Erythroblast (primary cell): ENCODE results near the gene TSN.
"Not testable (repeated sequence)": the region's sequence is repeated elsewhere in the genome, so short reads cannot be mapped to it uniquely, and the experiment has no call there.

Experiments used
- DNase-seq, 2 experiments: peaks; one replicate each; lab custom pipeline; 2025; lab: John Stamatoyannopoulos, UW
- GATA1 ChIP-seq: IDR thresholded peaks from 2 replicates; pipeline ENCODE4 v1.6.1; 2011; ENCODE audit warnings: low read depth, mild to moderate bottlenecking, control low read depth, low read length, moderate library complexity
- POLR2A ChIP-seq: IDR thresholded peaks from 2 replicates; pipeline ENCODE4 v1.6.1; 2011; ENCODE audit warnings: mild to moderate bottlenecking, low read length

TSN gene

DNA sequence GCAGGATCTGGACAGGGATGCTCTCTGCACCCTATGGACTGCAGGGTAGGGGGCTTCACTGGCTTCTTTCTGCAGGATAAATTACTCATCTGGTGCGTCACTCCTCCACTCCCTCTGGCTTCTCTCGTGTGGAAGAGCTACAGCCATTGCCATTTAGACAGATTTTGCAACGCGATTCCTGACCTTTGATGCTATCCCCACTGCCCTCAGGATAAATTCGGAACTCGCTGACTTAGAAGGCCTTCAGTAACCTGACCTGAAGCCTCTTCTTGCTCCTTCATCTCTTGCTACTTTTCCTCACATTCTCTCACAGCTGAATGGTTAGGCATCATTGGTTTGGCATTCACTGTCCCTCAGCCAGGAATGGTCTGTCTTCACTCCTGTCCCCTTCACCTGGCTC, 24.1 kb upstream of the TSN start:
- TF ChIP-seq GATA1 (no peak), POLR2A (no peak)
- no peak for DNase-seq

DNA sequence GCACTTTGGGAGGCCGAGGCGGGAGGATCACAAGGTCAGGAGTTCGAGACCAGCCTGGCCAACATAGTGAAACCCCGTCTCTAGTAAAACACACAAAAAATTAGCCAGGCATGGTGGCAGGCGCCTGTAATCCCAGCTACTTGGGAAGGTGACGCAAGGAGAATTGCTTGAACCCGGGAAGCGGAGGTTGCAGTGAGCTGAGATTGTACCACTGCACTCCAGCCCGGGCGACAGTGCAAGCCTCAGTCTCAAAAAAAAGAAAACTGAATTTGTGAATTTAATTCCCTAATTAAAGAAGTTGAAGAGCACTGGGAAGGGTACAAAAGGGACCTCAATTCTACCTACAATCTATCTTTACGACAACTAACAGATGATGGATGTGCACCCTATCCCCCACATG, 20.9 kb upstream of the TSN start:
- DNase-seq = not testable (repeated sequence)

DNA sequence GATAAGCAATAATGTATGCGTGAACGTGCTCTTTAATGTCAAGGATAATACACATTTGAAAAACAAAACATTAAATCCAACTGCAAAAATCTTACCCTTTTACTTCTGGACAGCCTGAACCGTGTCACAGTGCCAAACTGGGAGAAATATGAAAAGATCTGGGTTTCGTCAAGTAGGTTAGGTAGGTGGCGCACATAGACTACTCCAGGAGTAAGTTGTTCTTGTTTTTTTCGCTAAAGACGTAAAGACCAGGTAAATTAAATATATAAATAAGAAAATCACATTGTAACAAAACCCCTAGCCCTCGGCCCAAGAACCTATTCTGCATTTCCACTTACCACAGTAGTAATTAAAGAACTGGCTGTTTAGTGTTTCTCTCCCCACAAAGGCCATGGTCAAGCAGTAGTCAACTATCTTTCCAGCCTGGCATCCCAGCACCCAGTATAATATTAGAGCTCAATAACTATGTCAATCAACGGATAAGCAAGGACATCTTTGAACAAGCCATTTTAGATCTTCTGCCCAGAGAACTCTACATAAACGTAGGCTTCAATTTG, 19.9 kb upstream of the TSN start:
- TF ChIP-seq POLR2A (no peak), GATA1 (no peak)
- DNase-seq = peak; percentile 36 to 55

DNA sequence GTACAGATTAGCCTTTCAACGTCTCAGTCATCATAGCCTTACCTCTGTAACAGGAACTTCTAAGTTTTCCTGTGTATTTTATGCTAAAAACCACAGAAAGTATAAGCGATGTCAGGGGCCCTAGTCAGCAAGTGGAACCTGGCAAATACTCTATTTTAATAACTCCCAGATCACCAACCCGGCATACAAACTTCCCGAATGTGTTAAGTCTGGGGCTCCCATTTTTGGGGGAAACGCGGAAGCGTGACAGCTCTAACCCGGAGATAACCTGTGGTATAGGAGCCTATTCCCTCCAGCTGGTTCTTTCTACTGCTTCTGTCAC, 19.4 kb upstream of the TSN start:
- DNase-seq = peak in 1 of 2 experiments; percentile 55
- TF ChIP-seq GATA1 (no peak), POLR2A (no peak)

DNA sequence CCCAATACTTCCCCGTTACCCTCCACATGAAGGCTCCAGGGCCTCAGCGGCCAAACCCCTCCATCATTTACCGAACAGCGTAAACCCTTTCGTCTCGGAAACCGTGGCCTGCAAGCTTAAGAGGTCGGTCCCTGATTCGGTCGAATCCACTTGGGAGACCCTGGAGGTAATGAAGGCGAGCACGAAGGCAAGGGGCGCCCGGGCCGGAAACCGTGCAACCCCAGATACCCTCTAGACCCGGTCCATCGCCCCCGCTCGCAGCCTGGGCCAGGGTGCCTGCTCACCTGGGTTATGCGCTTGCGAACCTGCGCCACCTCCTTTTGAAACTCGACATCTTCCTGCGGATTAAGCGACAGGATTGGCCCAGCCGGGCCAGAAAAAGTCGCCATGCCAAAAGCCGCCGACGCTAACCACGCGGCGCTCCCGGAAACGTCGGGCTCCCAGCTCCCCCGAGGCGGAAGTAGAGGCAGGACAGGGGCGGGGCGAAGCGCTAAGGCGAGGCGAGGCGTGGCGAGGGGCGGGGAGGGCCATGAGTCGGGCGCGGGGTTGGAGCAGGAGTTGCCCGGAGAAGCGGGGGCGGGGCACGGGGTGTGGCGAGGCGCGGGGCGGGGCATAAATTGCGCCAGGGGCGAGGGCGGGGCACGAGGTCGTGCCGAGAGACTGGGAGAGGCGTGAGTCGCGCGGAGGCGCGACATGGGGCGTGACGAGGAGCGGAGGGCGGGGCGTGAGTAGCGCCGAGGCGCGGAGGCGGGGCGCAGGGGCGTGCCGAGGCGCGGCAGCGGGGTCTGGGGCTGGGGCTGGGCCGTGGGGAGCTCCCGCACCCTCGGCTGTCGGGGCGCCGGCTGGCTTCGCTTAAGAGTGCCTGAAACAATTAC, 18.8 kb upstream of the TSN start, which contains the start of gene NIFK:
Gene NIFK, minus strand, starts transcription at position 414 of the 875 bp plus-strand sequence. Its CDS starts 25 bp downstream, at position 389.
- peak; percentile 99 for DNase-seq
- TF ChIP-seq GATA1 = no peak
- TF ChIP-seq POLR2A = peak; percentile 71

DNA sequence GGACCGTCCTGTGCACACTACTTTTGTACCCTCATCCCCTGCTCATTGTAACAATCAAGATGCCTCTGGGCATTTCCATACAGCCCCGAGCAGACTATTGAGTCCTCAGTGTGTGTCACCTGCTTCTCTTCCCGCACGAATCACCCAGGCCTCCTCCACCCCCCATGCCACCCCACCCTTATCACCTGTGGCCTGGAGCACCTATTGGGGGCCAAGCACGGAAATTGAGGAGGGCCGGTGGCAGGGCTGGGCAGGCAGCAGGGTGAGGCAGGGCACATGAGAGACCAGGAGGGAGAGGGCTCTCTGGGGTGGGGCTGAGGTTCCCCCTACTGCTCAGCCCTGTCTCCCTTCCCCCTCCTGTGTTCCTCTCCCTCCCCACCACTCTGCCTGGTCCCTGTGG, 14.5 kb upstream of the TSN start:
- TF ChIP-seq GATA1 = no peak
- TF ChIP-seq POLR2A = no peak
- no peak for DNase-seq

DNA sequence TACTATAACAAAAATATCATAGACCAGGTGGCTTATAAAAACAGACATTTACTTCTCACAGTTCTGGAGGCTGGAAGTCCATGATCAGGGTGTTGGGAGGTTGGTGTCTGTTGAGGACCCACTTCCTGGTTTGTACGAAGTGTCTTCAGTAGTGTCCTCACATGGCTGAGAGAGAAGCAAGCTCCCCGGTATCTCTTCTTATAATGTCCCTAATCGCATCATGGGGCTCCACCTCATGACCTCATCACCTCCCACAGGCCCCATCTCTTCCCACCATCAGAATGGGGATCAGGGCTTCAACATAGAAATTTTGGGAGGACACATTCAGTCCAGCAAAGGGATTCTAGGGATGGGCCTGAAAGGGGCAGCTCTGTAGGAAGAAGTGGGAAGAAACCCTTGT, 14.0 kb upstream of the TSN start:
- DNase-seq = no peak
- no peak for TF ChIP-seq GATA1
- no peak for TF ChIP-seq POLR2A

DNA sequence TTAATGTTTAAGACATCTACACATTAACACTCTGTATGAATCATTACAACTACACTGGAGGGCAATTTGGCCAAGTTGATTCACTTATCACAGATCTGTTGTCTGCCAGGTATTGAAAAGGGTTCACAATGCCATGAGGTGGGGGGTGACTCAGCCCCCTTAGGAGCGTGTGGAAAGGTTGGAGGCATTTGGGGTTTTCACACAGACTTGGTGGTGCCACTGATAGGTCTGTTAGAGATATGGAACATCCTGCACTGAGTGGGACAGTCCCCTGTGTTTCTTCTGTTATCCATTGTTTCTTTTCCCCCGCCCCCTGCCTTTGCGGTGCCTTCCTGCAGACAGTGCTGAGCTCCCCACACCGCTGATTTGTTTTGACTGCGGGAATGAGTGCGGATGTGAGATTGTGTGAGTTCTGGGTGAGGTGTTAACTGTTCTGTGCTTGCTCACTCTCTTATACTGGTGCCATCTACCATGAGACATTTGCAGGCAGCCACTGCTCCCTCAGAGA, 9.3 kb upstream of the TSN start:
- no peak for TF ChIP-seq GATA1
- no peak for TF ChIP-seq POLR2A
- no peak for DNase-seq

DNA sequence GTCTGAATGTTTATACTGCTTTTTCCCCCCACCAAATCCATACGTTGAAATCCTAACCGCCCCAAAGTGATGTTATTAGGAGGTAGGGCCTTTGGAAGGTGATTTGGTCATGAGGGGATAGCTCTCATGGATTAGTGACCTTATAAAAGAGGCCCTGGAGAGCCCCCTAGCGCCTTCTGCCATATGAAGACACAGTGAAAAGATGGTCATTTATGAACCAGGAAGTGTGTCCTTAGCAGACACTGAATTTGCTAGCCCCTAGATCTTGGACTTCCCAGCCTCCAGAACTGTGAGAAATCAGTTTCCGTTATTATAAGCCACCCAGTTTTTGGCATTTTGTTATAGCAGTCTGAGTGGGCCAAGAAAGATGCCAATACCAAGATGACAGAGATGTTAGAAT, 7.2 kb upstream of the TSN start:
- TF ChIP-seq GATA1 (no peak), POLR2A (no peak)
- peak; percentile 38 to 54 for DNase-seq

DNA sequence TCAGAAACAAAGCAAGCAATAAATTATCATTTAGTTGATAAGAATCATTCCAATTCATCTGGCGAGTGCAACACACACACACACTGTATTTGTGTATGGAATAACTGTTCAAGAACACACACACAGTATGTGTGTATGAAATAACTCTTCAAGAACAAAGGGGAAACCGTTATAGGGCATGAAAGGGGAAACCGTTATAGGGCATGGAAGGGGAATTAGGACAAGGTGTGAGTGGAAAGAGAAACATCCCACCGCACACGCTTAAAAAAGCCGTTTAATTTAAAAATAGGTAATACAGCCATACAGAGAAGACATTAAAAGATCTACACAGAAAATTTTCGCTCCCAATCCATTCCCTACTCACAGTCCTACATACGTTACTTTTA, 607 bp upstream of the TSN start:
- TF ChIP-seq POLR2A = no peak
- no peak for TF ChIP-seq GATA1
- peak in 1 of 2 experiments; percentile 42 for DNase-seq

DNA sequence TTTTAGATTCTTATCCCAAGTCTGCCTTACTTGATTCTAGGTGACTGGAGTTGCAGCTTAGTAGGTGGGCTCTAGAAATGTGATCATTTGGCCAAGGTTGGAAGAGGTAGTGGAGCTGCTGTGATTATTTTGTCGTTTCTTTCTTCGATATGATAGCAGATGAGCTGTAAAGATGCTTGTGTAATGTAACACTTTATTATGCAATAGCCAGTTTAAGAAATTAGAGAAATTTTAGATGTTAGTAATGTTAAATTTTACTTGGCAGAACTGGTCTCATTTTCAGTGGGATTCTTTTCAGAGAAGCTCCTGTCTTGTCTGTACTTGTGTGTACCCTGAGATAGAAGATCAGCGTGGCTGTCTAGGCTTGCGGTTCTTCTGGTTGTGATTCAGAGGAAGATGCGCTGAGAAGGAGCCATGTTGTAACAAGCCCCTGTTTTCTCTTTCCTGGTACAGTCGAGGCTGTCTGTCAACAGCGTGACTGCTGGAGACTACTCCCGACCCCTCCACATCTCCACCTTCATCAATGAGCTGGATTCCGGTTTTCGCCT, 9.3 kb downstream of the TSN start:
- no peak for DNase-seq
- no peak for TF ChIP-seq POLR2A
- no peak for TF ChIP-seq GATA1

DNA sequence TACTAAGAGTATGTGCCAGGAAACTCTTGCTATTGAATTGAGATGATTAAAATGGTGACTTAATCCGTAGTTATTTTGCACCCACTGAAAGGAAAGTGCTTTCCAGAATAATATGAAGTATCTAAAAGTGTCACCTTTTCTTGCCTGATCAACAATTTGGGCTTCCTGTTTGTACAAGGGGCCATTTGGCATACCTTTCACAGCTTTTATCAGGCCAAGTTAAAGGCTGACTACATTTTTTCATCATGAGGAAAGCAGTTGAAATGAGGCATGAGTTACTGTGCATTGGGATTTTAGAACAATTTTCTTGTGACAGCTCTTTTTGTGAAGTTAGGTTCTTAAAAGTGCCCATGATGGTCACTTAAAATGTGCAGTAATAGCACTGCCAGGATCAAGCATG, 11.2 kb downstream of the TSN start:
- no peak for TF ChIP-seq POLR2A
- no peak for TF ChIP-seq GATA1
- no peak for DNase-seq

DNA sequence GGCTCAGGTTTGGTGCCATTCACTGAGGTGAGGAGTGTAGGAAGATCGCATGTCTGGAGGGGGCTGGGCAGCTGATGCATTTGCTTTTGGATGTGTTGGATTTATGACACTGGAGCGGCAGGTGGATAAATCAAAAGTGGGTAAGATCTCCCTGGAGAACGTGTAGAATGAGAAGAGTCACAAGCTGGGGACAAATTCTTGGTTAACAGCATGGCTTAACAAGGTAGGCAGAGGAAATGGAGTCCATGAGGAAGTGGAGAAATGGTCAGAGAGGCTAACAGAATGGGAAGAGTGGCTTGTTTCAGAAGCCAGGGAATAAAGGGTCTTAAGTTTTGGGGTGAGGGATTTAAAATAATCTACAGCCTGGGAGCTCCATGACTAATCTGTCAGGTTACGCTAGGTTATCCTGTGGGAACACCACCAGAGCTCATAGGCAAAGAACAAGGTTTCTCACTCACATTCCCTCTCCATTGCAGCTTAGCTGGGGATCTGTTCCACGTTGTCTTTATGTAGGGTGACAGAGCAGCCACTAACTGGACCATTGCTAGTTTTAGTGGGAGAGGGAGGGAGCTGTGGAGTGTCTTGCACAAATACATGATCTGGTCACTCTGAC, 12.8 kb downstream of the TSN start:
- TF ChIP-seq GATA1 = no peak
- no peak for DNase-seq

DNA sequence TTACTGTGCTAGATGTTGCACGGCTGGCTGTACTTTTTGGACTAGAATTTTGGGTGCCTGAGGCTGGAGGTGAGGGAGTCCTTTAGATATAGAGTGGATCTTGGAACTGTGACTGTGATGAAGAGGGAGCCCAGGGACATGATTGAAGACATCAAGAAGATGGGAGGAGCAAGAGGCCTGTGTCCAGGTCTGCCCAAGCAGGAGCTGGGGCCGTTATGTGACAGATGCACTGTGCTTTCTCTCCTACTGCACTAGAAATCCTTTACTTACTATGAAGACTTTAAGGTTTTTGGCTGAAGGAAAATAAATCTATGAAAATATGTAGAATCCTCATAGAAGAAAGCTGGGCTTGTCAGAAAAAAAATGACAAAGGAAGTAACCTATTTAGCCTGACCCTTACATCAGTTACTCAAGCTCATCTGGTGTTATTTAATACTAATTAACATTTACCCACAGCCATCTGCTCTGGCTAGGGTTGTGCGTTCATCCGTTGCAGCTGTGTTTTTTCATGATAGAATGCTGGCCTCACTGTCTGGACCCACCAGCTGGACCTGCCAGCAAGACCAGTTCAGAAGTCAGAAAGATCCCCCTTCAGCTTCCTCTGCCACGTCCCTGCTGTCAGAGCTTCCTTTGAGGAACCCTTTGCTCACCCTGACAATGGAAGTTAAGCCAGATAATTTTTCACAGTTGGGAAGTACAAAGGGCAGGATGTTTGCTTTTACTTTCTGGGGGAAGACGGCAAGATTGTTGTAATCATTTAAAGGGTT, 16.7 kb downstream of the TSN start:
- no peak for DNase-seq
- TF ChIP-seq GATA1 = no peak
- TF ChIP-seq POLR2A = no peak
